NCI-H446 (cell line): ENCODE data around the gene AIFM3.
"Not testable (repeated sequence)": the region's sequence is repeated elsewhere in the genome, so short reads cannot be mapped to it uniquely, and the experiment has no call there.

Experiments
- DNase-seq, 2 experiments: peaks; one replicate each; lab custom pipeline; 2025; lab: John Stamatoyannopoulos, UW

AIFM3 gene

DNA sequence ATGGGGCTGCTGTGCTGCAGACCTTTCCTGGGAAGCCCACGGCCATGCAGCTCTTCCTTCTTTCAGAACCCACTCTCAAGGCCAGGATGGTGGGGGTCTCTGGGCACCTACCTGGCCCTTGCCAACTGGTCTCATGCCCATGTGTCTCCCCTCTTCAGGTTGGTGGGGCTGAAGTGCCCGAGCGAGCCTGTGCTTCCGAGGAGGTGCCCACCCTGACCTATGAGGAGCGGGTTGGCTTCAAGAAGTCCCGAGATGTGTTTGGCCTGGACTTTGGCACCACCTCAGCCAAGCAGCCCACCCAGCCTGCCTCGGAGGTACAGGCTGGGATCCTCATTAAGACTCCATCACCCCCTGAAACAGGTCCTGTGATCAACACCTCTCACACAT lies 25.0 kb downstream of the AIFM3 start:
- DNase-seq, result no peak

DNA sequence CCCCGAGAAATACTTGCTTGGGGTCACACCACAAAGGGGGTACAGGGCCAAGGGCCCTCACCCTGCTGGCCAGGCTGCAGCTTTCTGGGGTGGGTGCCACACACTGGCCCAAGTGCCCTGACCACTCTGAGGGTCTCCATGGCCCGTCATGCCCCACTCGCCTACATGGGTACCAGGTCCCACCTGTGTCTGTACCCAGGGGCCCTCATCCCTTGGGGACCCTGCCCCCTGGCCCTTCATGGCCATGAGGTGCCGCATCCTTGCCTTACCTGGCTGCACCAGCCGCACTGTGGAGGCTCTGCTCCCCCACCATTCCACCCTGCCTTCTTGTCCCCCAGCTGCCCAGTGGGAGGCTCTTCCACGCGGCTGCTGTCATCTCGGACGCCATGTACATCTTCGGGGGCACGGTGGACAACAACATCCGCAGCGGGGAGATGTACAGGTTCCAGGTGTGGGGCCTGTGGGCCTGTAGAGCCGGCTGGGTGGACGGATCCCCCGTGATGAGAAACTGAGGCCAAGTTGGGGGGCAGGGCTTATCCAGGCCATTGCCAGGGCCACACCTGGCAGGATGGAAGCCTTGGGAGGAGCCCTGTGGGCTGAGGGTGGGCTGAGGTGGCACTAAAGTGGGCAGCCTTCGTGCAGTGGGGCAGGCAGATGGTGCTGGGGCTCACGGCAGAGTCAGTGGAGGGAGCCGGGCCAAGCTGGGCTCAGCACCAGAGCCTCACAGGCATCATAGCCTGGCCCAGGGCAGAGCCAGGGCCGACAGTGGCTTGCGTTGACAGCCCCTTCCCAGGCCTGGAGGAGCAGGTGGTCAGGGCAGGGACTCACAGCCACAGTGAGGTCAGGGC lies 25.6 kb downstream of the AIFM3 start:
- no peak for DNase-seq

DNA sequence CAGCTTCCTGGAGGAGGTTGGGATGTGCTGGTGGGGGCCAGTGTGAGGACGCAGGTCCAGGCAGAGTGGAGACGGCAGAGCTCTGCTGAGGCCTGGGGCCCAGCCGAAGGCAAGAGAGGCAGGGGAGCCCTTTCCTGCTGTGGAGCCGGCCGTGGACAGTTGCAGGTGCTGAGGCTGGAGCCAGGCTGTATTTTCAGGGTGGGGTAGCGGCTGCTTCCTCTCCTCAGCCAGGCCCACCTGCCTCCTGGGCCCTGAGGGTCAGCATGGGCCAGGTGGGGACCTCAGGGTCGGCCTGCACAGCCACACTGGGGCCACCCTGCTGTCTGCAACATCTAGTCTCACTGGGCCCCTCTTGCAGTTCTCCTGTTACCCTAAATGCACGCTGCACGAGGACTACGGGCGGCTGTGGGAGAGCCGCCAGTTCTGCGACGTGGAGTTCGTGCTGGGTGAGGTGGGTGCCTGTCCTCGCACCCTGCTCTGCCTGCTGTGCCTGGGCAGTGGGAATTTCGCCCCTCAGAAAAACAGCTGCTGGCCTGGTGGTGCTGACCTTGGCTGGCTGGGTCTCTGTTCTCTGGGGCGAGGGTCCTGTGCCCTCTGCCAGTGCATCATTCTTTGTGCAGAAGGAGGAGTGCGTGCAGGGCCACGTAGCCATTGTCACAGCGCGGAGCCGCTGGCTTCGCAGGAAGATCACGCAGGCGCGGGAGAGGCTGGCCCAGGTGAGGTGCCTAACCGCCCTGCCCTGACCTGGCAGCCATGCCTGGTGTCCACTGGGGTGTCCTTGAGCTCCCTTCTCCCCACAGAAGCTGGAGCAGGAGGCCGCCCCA lies 26.5 kb downstream of the AIFM3 start:
- no peak for DNase-seq

DNA sequence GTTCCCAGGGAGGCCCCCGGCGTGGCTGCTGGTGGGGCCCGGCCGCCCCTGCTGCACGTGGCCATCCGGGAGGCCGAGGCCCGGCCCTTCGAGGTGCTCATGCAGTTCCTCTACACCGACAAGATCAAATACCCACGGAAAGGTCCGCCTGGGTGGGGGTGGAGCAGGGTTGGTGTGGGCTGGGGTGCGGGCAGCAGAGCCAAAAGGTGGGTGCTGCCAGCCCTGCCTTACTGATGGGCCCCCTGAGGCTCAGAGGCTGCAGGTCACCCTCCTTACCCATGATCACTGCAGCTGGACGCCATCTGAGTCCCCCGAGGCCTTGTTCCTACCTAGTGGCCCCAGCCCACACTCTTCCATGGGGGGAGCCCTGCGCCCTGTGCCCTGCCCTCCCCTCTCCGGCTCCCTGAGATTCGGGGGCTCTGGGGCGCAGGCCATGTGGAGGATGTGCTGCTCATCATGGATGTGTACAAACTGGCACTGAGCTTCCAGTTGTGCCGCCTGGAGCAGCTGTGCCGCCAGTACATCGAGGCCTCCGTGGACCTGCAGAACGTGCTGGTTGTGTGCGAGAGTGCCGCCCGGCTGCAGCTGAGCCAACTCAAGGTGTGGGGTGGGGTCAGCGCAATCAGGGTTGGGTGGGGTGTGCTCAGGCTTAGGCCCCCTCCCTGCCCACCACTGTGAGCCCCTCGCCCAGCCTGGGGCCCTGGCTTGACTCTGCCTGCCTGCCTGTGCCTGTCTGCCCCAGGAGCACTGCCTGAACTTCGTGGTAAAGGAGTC lies 27.3 kb downstream of the AIFM3 start:
- DNase-seq, result no peak

DNA sequence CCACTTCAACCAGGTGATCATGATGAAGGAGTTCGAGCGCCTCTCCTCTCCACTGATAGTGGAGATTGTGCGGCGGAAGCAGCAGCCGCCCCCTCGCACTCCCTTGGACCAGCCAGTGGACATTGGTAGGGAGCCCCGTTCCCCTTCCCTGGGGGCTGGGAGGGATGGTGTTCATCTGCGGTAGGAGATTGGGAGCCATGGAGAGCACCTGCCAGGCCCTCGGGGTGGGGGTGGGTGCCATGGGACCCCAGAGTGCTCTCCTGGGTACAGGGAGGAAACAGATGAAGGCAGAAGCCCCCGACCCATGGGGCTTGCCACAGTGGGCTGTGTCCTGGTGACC lies 27.8 kb downstream of the AIFM3 start:
- no peak for DNase-seq

DNA sequence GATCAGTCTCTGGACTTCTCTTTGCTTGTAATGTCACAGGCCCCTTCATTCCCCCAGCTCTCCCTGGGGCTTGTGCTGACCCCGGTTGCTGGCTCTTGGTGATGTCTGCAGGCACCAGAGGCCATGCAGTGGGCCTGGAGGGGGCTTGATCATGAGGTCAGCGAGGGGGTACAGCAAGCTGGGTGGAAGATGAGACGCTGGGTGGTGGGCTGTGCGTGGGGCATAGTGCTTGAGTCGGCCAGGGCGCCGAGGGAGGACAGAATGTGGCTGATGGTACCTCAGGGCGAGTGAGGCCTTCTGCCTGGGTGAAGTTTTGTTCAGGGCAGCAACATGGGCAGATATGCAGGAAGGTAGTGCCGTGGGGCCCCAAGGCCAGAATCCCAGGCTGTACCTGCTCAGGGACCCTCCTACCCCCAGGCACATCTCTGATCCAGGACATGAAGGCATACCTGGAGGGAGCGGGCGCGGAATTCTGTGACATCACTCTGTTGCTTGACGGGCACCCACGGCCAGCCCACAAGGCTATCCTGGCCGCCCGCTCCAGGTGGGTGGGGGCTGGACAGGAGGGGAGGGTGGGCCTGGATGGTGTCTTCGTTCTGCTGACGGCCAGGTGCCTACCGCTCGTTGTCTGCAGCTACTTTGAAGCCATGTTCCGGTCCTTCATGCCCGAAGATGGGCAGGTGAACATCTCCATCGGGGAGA lies 28.4 kb downstream of the AIFM3 start:
- DNase-seq, result no peak

DNA sequence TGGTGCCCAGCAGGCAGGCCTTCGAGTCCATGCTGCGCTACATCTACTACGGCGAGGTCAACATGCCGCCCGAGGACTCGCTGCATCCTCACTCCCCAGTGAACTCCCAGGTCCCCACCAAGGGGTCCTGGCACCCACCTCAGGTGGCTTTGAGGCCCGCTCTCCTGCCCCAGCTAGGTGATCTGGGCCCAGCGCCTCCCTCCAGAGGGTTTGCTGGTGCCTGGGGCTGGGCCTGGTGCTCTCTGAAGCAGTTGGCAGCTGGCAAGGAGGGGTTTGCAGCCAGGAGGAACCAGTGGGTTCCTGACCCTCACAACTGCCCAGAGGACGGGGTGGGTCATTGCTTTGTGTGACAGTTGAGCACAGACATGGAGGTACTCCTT lies 29.0 kb downstream of the AIFM3 start:
- DNase-seq, result no peak

DNA sequence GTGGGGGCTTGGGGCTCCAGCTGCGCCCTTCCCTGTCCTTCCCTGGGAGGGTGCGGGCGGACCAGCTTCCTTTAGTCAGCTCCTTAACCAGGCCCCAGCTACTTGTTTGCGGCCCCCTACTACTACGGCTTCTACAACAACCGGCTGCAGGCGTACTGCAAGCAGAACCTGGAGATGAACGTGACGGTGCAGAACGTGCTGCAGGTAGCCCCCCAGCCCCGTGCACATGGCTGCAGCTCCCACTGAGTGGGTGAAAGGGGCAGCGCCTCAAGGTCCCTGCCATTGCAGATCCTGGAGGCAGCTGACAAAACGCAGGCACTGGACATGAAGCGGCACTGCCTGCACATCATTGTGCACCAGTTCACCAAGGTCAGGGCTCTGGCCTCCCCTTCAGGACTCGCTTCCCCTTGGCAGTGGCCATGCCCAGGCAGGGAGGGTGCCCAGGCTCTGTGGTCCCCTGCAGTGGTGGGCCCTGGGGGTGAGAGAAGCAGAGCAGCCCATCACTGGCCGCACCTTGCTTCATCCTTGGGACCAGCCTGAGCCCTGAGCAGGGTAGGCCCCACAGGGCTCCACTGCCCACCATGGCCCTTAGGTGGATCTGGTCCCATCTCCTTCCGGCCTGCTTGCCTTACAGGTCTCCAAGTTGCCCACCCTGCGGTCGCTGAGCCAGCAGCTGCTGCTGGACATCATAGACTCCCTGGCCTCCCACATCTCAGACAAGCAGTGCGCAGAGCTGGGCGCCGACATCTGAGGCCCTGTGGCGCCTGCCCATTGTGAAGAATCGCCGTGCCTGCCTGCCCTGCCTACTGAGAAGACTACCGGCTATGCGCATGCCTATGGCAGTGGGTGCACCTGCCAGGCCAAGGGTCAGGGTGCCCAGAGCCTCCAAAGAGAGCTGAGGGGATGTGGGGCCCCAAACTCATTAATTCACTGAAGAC lies 29.8 kb downstream of the AIFM3 start:
- no peak for DNase-seq

DNA sequence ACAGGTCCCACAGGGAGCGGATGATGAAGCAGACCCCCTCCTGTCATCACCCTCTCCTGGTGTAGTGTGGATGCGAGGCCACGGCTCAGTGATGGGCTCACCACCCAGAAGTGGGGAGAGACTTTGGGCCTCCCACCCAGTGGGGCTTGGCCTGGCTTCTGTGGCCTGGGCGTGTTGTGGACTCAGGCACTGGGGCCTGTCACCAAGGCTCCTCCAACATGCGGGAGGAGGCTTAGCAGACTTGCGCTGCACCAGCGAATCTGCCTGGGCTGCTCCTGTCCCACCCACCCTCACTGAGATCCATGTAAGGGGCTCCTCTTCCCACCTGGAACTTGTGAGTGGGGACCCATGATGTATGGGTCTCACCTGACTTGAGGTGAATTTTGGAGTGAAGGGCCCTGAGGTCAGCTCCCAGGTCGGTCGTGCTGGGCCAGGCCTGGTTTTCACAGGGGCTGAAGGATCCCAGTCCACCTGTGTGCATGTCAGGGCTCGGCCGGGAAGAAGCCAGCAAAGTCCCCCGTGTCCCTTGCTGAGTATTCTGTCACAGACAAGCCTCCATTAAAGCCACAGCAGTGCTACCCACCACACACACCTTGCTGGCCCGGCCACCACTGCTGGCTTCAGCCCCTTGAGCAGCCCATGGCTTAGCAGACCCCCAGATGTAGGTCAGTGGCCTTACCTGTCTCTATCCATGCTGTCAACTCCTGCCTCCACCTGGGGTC lies 30.6 kb downstream of the AIFM3 start:
- no peak for DNase-seq

DNA sequence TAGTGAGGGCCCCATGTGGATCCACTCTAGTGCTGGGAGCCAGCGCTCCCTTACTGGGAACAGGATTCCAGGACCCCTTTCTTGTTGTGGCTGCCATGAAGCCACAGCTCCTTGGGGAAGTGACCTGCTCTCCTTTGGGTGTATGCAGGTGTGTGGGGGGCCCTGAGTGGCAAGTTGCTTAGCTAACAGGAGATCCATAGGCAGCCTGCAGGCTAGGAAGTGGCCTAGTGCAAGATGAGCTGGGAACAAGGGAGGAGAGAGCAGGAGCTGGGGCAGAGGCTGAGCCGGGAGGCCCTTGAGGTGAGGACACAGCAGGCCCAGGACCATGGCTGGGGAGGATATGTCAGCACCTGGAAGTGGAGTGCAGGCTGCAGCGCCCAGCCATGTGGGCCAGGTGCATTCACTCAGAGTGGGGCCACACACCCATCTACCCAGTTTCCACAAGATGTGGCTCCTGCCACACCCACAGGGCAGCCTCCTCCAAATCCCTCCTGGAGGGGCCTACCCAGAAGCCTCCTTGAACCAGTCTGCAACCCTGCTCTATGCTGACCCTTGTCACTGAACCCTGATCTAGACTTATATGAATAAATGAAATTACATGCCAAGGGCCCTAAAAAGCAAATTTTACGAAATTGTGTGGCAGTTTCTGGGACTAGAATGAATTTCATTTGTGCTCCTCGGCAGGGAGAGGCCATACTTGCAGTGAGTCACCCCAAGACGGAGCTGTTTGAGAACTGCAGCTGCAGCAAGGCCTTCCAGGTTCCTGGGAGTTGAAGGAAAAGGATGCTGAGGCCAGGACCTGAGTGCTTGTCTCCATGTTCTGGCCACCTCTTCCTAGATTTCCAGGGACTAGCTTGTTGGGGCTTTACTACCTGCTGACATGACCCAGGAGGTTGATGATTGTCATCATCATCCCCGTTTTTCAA lies 31.6 kb downstream of the AIFM3 start:
- DNase-seq, result no peak

DNA sequence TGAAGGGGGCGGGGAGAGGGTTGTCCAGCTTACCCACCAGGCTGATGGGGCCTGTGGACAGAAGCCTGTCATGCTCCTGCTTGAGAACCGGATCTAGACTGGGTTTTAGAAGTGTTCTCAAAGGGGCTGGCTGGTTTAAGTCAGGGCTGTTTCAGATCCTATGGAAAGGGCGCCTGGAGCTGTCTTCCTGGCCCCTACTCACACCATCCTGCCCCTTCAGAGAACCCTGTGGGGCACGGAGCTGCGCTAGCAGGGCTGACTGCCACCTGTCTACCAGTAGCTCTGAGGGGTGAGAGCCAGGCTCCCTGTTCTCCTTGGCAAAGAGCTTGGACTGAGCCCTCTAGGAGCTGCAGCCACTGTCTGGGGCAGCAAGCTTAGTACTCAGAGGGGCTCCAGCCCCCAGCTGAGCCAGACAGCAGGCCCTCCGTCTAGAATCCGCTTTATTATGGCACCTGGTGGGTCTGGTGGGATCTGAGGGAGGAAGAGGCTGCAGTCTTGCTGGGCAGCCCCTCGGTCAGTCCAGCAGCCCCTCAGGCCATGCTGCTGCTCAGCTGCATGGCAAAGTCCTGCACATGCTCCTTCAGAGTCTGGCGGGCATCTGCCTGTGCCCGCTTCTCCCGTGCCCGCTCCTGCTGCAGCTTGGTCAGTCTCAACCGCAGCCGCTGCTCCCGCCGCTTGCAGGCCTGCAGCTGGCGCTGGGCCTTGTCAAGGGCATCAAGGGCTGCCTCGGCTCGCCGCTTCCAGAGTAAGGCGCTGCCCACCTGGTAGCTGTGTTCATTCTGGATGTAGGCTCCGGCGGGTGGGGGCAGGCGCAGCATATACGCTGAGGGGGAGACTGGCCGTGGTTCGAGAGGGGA lies 32.5 kb downstream of the AIFM3 start:
- no peak for DNase-seq

DNA sequence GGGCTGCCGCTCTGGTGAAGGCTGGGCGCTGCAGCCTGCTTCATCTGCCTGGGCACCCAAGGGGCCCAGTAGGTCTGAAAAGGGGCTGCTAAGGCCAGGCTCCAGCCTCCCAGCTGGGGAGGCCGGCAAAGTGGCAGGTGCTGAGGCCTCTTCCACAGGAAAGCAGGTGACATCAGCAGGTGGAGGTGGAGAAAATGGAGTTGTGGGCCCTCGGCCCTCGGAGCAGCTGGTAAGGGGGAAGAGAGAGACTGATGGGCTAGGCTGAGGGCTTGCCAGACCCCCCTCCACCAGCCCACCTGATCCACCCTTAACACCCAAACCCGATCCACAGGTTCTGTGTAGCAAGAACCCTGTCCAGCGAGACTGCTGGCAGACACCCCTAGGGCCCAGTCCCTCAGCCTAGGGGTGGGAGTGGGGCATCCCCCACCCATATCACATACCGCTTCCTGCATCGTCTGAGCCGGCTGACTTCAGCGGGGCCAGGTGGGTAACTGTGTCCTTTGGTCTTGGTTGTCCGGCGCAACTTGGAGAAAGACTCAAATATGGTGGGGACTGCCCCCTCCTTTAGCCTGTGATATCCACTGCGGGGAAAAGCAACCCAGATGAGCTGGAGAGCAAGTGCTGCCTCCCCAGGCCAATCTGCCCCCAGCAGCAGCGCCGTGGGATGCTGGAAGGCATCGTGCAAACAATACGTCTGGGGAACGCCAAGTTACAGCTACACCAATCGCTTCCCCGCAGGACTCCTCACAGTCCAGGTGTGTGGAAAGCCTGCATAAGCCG lies 33.3 kb downstream of the AIFM3 start:
- peak in 1 of 2 experiments; percentile 38 for DNase-seq

DNA sequence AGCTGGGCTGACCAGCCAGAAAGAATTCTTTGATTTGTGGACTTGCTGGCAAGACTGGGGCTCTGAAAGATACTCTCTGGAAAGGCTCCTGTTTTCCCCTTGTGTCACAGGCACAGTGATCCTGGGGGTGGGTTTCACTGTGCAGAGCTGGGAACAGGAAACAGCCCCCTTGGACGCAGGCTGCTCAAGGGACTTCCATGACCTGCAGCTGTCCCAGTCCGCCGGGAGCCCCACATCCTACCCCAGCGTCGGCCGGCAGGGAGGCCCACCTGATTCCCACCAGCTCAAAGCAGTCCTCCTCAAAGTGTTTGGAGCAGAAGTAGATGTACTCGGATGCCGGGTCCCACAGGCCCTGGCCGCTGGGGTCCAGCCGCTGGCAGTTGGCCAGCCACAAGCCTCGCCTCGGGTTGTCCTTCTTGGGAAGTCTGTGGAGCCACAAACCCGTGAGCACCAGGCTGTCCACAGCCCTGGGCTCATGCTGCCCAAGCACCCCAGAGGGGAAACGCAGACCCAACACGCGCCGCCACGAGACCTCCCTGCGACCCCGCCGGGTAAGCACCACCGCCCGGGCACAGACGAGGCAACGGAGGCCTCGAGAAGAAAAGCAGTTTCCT lies 34.0 kb downstream of the AIFM3 start:
- DNase-seq, result peak in 1 of 2 experiments; percentile 76

DNA sequence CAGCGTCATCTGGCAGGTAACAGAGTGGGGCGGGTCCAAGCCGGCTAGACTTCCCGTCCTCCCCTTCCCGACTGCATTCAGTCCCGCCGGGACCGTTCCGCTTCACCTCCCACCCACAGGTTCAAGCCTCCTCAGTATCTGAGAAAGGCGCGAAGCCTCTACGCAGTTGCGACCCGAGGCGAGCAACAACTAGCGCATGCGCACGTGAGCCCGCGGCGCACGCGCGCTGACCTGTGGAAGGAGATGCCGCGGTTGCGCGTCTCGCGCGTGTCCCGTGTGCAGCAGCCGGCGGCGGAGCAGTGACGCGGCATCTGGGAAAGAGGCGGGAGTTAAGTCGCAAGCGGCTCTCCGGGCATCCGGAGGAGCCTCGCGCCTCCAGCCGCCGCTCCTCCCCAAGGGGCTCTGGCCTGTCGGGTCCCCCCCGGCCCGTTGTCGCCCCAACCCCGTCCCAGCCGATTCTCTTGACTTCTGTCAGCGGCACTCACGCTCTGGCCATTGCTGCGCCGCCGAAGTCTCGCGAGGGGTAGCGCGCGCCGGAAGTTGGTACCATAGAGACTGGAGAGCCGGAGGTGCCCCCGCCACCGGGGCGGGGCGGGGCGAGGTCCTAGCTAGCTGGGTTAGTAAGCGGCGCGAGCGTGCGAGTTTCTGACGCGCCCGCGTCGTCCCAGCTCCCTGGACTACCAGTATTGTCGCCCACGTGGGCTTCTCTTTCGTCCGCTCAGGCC lies 34.7 kb downstream of the AIFM3 start, which contains the start of gene THAP7:
Gene THAP7, minus strand, starts transcription at position 518 of the 725 bp plus-strand sequence. Its CDS starts 207 bp downstream, at position 311.
- peak; percentile 97 to 99 for DNase-seq

DNA sequence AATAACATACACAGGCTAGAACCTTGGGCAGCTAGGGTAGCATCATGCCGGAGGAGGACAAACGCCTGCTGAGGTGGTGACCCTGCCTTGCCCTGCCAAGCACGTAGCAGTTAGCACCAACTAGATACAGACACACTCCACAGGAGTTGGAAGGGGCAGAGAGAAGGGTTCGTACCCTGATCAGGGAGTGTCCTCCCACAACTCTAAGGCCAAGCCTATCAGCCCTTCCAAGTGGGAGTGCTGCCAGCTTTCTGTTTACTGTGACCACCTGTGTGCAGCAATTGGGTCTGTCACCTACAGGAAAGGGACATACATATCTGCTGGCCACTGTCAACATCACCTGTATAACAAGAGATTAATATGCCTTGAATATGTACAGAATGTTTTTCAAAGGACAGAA lies 36.7 kb downstream of the AIFM3 start:
- no peak for DNase-seq

DNA sequence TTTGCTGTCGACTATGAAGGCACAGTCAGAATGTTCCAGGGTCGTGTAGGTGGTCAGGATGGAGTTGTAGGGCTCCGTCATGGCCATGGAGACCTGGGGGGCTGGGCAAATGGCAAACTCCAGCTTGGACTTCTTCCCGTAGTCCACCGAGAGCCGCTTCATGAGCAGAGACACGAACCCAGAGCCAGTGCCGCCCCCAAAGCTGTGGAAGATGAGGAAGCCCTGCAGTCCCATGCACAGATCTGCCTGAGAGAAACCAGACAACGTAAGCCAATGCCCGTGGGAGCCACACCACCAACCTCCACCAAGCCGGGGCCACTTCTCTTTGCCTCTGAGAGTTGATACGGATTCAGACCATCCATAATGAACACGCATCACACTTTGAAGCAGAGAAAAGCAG lies 42.2 kb downstream of the AIFM3 start:
- not testable (repeated sequence) for DNase-seq
